Breast epithelium (tissue), 4 donors: ENCODE data around the gene ORC6. TPM values are rescaled to one million over a fixed set of nuclear protein-coding genes. Genes with fewer than 3 reads are reported as not detected.

Experiments
- DNase-seq, 2 donors: peaks; one replicate each; pipeline ENCODE4 v3.0.0-alpha.2; 2019; ENCODE audit warnings: low spot score in 2 of 2
- H3K27ac ChIP-seq, 2 donors: fragments of 200-600 bp; sonication (generic) in 1 of 2; one replicate each; pipeline ENCODE4 v1.5.1; 2016 to 2019; ENCODE audit warnings: mild to moderate bottlenecking in 1 of 2
- H3K27me3 ChIP-seq, 2 donors: fragments of 200-600 bp; sonication (generic) in 1 of 2; one replicate each; pipeline versions ENCODE4 v1.5.1 to v1.6.0; 2017 to 2019; ENCODE audit warnings: control low read depth in 1 of 2, mild to moderate bottlenecking in 1 of 2
- H3K36me3 ChIP-seq: fragments of 200-600 bp; one replicate; pipeline ENCODE4 v1.5.1; 2019
- H3K4me1 ChIP-seq, 2 donors: fragments of 200-600 bp; sonication (generic); one replicate each; pipeline ENCODE4 v1.5.1; 2016 to 2019; ENCODE audit warnings: control low read depth in 1 of 2
- H3K4me3 ChIP-seq, 3 donors: fragments of 200-600 bp; sonication (generic); 1 replicate in 2 of 3; 2 replicates in 1 of 3; pipeline ENCODE4 v1.5.1; 2016 to 2019; ENCODE audit warnings: mild to moderate bottlenecking in 3 of 3, moderate library complexity in 2 of 3
- H3K9me3 ChIP-seq, 2 donors: fragments of 200-600 bp; sonication (generic) in 1 of 2; one replicate each; pipeline ENCODE4 v1.5.1; 2016 to 2019; ENCODE audit warnings: control low read depth in 1 of 2
- POLR2A ChIP-seq: fragments of 450-650 bp; IDR thresholded peaks from one replicate; pipeline ENCODE4 v1.6.1; 2016; ENCODE audit warnings: antibody characterized with exemption, mild to moderate bottlenecking, moderate library complexity
- POLR2AphosphoS5 ChIP-seq, 3 donors: sonication (generic); formaldehyde crosslinking; IDR thresholded peaks; one replicate each; pipeline ENCODE4 v1.6.1; 2017; ENCODE audit warnings: antibody characterized with exemption in 3 of 3
- intact Hi-C: fragments of 100-400 bp; cut with DNase I; formaldehyde crosslinking; loops from one replicate; pipeline ENCODE4 v1.15.1; 2023; ENCODE audit warnings: low total_unique reads
- total RNA-seq, 3 donors: library from RNA; depleted of rRNA; stranded (reverse); fragments of >200 nt; gene quantifications; one replicate each; pipeline ENCODE4 v1.1.0, GENCODE V29; 2016
- TF ChIP-seq, protein P1 (sequence below), 3 donors: fragments of 450-650 bp; IDR thresholded peaks; one replicate each; pipeline ENCODE4 v1.5.1; 2016 to 2017; ENCODE audit warnings: antibody characterized with exemption in 3 of 3, mild to moderate bottlenecking in 3 of 3, moderate library complexity in 3 of 3

ORC6 gene
- total RNA-seq, 3 donors from 2014 or later: 0.66 to 1.3 (median 0.80) TPM

DNA sequence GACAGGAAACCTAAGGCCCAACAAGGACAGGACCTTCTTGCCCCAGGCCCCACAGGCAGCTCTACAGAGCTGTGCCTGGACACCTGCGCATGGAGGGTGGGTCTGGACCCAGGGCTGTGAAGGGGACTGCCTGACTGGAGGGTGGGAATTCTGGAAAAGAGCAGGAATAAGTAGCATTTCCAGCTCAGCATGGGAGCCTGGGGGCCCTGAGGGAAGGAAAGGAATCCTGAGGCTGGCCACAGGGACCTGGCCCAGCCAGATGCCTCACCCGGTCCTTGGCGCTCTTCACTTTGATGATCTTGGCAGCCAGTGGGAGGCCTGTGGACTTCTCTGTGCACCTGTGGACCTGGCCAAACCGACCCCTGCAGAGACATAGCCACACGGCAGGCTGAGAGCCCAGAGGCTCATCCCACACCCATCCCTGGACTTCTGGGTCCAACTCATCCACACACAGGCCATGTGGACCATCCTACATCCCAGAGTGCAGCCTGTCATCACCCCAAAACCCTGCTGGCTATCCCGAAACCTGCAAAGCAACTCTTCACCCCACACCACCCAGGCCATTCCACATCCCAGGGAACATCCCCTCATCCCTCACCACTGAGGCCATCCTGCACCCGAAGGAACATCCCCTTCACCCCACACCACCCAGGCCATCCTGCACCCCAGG, 40.0 kb downstream of the ORC6 start:
- H3K9me3 ChIP-seq: no peaks in the 10 kb centered on the region
- no peak overlapping the region for H3K27ac ChIP-seq
- no peak for DNase-seq
- intact Hi-C loops: no loop called here
- no peak overlapping the region for H3K4me3 ChIP-seq
- no peak for TF ChIP-seq POLR2AphosphoS5 (IDR thresholded peaks at IDR 0.05)
- no peak for TF ChIP-seq POLR2A
- TF ChIP-seq, protein P1, sequence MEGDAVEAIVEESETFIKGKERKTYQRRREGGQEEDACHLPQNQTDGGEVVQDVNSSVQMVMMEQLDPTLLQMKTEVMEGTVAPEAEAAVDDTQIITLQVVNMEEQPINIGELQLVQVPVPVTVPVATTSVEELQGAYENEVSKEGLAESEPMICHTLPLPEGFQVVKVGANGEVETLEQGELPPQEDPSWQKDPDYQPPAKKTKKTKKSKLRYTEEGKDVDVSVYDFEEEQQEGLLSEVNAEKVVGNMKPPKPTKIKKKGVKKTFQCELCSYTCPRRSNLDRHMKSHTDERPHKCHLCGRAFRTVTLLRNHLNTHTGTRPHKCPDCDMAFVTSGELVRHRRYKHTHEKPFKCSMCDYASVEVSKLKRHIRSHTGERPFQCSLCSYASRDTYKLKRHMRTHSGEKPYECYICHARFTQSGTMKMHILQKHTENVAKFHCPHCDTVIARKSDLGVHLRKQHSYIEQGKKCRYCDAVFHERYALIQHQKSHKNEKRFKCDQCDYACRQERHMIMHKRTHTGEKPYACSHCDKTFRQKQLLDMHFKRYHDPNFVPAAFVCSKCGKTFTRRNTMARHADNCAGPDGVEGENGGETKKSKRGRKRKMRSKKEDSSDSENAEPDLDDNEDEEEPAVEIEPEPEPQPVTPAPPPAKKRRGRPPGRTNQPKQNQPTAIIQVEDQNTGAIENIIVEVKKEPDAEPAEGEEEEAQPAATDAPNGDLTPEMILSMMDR (IDR thresholded peaks at IDR 0.05): no peak
- H3K27me3 ChIP-seq: no peaks in the 10 kb centered on the region
- no peaks in the 10 kb centered on the region for H3K4me1 ChIP-seq
- H3K36me3 ChIP-seq: no peaks in the 10 kb centered on the region

DNA sequence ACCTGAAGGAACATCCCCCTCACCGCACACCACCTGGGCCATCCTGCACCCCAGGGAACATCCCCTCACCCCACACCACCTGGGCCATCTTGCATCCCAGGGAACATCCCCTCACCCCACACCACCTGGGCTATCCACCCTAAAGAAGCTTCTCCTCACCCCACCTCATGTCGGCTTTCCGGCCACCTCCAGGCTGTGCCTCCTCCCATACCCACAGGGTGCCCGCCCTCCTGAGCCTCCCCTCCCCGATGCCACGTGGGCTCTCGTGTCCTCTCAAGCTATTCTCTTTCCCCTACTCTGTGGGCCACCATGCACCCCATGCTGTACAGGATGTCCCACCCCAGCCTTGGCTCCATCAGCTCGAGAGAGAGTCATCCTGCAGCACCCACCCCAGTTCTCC, 40.7 kb downstream of the ORC6 start:
- intact Hi-C loops: no loop called here
- DNase-seq: no peak
- no peak overlapping the region for H3K27ac ChIP-seq

DNA sequence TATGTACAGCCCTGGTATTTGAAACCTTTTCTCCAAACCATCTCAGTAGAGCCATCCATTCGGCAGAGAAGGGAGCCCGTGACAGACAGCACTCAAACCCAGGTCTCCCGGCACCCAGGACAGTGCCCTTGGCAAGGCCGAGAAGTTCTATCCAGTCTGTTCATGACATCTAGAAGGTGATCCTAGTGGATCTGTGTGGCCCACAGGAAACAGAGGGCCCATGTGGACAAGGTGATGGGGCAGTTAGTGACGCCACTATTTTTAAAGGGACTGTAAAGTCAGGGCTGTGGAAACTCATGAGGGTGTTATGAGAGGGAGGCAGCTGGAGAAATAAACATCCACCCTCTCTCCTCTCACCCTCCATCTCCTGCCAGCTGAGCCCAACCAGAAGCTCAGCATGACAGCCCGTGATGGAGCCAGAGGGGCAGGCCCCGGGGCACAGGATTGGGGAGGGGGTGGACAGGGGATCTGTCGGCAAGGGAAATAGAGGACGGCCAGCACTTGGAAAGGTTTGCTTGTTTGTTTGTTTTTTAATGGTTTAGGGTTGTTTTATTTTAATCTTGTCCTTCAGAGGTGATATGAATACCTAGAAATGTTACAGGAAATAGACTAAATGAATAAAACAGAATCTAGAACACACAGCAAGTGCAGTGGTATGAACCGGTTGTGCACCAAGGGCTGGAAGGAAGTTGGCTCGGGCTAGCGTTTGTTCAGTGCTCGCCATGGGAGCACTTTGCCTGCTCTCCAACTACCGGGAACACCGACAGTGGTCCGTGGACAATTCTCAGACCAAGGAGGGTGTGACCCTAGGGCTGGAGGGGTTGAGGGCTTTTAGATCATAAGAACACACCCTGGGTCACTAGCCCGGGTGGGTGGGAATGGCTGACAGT, 41.6 kb downstream of the ORC6 start:
- H3K4me1 ChIP-seq: no peaks in the 10 kb centered on the region
- no peak for DNase-seq
- no peak for TF ChIP-seq POLR2AphosphoS5 (IDR thresholded peaks at IDR 0.05)
- TF ChIP-seq, protein P1 (IDR thresholded peaks at IDR 0.05): no peak
- no peak for TF ChIP-seq POLR2A
- no peak overlapping the region for H3K27ac ChIP-seq
- no peak overlapping the region for H3K4me3 ChIP-seq
- no peaks in the 10 kb centered on the region for H3K36me3 ChIP-seq
- no peaks in the 10 kb centered on the region for H3K9me3 ChIP-seq
- no peaks in the 10 kb centered on the region for H3K27me3 ChIP-seq
- intact Hi-C loops: no loop called here

More for the DNA sequence above, 40.7 kb downstream of the ORC6 start:
- TF ChIP-seq POLR2AphosphoS5 (IDR thresholded peaks at IDR 0.05) (no peak), POLR2A (no peak)
- TF ChIP-seq, protein P1 (IDR thresholded peaks at IDR 0.05): no peak
- Histone ChIP-seq H3K27me3 (no peaks in the 10 kb centered on the region), H3K36me3 (no peaks in the 10 kb centered on the region), H3K4me3 (no peak overlapping the region), H3K4me1 (no peaks in the 10 kb centered on the region), H3K9me3 (no peaks in the 10 kb centered on the region)

DNA sequence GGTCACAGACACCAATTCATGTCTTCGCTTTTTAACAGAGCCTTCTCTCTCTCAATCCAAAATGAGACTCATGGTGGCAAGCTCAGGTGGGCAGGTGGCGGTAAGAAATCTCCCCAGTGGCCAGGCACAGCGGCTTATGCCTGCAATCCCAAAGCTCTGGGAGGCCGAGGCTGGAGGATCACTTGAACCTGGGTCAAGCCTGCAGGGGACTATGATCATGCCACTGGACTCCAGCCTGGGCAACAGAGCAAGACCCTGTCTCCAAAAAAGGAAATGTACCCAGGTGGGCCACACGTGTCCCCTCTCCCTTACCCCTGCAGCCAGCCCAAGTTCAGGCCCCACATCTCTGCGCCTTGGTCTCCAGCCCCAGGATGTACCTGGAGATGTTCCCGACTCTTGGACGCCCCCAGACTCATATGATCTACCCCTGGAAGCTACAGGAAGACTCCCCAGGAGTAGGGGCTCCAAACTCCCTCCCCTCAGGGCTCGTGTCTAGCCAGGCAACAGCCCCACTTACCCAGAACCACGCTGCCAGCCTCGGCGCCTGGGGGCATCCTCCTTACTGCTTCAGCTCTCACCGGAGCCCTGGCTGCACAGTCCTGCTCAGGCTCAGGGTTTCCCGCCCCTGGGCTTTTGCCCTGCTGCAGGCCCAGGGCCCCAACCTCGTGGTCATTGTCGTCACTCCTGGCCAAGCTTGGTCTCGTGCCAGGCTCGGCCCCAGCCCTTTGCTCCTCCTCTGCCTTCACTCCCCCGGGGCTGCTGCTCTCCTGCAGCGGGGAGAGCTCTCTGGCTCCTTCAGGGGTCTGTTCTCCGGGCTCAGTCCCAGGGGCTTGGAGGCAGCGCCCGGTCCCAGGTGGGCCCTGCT, 42.5 kb downstream of the ORC6 start:
- no peak overlapping the region for H3K4me3 ChIP-seq
- H3K27ac ChIP-seq: no peak overlapping the region
- intact Hi-C loops: no loop called here
- no peaks in the 10 kb centered on the region for H3K4me1 ChIP-seq
- H3K36me3 ChIP-seq: no peaks in the 10 kb centered on the region
- DNase-seq: no peak
- TF ChIP-seq, protein P1 (IDR thresholded peaks at IDR 0.05): no peak
- TF ChIP-seq POLR2AphosphoS5 (IDR thresholded peaks at IDR 0.05) (no peak), POLR2A (no peak)
- H3K9me3 ChIP-seq: no peaks in the 10 kb centered on the region
- H3K27me3 ChIP-seq: no peaks in the 10 kb centered on the region
